GM10266 (cell line): ENCODE data around the gene VTA1.
"Not testable (repeated sequence)": the region's sequence is repeated elsewhere in the genome, so short reads cannot be mapped to it uniquely, and the experiment has no call there.

Experiments used
- DNase-seq: peaks from one replicate; pipeline ENCODE4 v3.0.0; 2012; ENCODE audit errors: extremely low spot score
- CTCF ChIP-seq: IDR thresholded peaks from 2 replicates; pipeline ENCODE4 v1.5.1; 2012; ENCODE audit warnings: mild to moderate bottlenecking, low read depth; ENCODE audit not compliant: control insufficient read depth, insufficient read depth; ENCODE audit errors: missing control alignments

The VTA1 gene

GRCh38 chr6:142225552-142225951 is 78.5 kb downstream of the VTA1 start:
- no peak for DNase-seq
- no peak for TF ChIP-seq CTCF

DNA sequence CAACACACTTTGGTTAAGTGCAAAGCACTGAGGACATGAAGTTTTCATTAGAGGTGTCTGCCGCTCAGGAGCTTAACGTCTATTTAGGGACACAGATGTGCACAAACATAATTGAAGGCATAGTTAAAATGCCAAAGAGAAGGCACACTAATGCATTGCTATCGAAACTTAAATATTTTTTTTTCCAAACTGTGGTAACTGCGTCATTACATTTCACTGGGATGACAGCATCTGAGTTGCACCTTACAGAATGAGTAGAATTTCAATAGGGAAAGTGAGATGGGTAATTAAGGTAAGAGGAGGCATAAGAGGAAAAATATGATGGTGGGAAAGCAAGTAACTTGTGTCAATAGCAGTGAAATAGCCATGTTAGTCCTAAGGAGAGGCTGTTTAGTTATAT is 79.7 kb downstream of the VTA1 start:
- TF ChIP-seq CTCF, result no peak
- DNase-seq, result no peak

DNA sequence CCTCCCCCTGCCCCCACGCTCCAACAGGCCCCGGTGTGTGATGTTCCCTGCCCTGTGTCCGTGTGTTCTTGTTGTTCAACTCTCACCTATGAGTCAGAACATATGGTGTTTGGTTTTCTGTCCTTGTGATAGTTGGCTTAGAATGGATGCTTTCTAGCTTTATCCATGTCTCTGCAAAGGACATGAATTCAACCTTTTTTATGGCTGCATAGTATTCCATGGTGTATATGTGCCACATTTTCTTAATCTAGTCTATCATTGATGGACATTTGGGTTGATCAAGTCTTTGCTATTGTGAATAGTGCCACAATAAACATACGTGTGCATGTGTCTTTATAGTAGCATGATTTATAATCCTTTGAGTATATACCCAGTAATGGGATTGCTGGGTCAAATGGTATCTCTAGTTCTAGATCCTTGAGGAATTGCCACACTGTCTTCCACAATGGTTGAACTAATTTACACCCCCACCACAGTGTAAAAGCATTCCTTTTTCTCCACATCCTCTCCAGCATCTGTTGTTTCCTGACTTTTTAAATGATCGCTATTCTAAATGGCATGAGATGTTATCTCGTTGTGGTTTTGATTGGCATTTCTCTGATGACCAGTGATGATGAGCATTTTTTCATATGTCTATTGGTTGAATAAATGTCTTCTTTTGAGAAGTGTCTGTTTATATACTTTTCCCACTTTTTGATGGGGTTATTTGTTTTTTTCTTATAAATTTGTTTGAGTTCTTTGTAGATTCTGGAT is 82.6 kb downstream of the VTA1 start:
- DNase-seq, result not testable (repeated sequence)

GRCh38 chr6:142232206-142233044 is 85.4 kb downstream of the VTA1 start:
- not testable (repeated sequence) for DNase-seq

DNA sequence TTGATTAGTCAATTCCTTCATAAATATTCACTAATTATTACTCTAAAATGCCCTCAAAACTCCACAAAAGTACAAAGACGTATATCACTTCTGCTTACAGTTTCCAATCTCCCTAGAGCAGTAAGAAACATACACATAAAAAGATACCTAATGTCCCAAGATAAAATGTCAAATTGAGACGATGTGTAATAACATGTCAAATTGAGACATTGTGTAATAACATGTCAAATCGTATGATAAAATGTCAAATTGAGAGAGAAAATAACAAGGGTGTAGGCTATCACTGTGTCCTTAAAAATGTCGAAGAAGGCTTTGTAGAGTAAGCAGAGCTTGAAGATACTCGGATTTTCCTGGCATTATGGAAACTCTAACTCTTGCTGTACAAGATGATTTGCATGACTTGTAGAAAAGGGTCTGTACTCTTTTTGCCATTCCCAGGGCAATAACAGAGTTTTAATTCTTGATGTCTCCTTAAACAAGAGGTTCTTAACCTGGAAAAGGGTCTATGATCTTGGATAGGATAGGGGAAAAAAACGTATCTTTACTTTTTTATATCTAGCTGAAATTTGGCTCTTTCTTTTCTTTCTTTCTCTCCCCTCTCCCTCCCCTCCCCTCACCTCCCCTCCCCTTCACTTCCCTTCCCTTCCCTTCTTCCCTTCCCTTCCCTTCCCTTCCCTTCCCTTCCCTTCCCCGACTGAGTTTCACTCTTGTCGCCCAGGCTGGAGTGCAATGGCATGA is 87.1 kb downstream of the VTA1 start:
- no peak for TF ChIP-seq CTCF
- no peak for DNase-seq

- DNase-seq, result no peak
- no peak for TF ChIP-seq CTCF
These were observed 88.2 kb downstream of the VTA1 start for GRCh38 chr6:142235272-142235671.

DNA sequence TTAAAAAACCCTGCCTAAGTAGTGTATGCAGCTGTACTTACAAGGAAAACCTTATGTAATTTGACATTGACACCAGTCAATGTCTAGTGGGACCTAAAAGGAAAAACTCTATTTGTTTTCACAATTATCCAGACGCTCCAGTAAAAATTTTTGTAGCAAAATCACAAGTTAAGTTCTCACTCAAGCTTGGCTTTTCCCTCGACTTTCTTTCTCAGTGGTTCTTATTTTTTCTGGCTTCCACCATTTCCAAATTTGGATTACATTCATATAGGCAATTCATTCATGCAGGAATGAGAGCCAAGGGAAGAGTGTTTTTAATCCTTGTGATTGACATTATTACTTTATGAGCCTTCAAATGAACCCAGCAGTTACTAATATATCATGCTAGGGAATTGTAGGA is 88.7 kb downstream of the VTA1 start:
- no peak for DNase-seq
- TF ChIP-seq CTCF, result no peak

DNA sequence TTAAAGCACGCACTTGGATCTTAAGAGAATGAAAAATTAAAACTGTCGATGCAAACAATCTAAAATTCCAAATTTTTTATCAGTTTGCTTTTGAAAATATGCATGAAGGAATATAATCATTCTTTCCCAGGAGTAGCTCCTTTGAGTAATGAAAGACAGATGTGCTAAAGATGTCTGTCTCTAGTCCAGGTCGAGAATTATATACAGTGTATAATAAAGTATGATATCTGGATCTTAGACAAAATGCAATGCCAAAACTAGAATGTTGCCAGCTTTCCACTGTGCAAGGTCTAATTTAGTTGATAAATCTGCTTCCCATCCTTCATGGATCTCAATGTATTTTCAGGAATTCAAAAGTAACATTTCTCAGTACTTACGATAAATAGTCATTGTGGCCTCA is 89.6 kb downstream of the VTA1 start:
- DNase-seq, result no peak
- no peak for TF ChIP-seq CTCF
